Kidney (tissue), 14 donors: ENCODE results near the gene SLC7A6OS. TPM values are rescaled to one million over a fixed set of nuclear protein-coding genes. Genes with fewer than 3 reads are reported as not detected.

Experiments used
- DNase-seq, 5 donors: peaks; one replicate each; pipeline ENCODE4 v3.0.0-alpha.2; 2013 to 2020
- FAIRE-seq: peaks from 2 replicates; lab custom pipeline; 2012; peaks lifted over from hg19 to GRCh38; lab: Jason Lieb, UNC
- H3K27ac ChIP-seq, 2 donors: one replicate each; pipeline ENCODE4 v1.7.0; 2013; ENCODE audit warnings: low read depth in 2 of 2, low read length in 2 of 2, inconsistent platforms in 1 of 2
- H3K27me3 ChIP-seq: one replicate; pipeline ENCODE4 v1.7.1; 2013; ENCODE audit warnings: low read length, inconsistent platforms; ENCODE audit not compliant: control insufficient read depth, insufficient read depth
- H3K36me3 ChIP-seq, 3 donors: one replicate each; pipeline versions ENCODE4 v1.7.0 to v1.7.1; 2013; ENCODE audit warnings: low read length in 3 of 3, control low read depth in 1 of 3, inconsistent platforms in 1 of 3; ENCODE audit not compliant: insufficient read depth in 3 of 3, control insufficient read depth in 2 of 3
- H3K4me1 ChIP-seq, 3 donors: one replicate each; pipeline versions ENCODE4 v1.7.0 to v1.7.1; 2013; ENCODE audit warnings: low read length in 3 of 3, inconsistent platforms in 1 of 3, low read depth in 1 of 3; ENCODE audit not compliant: control insufficient read depth in 2 of 3, insufficient read depth in 2 of 3
- H3K4me3 ChIP-seq, 3 donors: one replicate each; pipeline versions ENCODE4 v1.7.0 to v1.8.1; 2013; ENCODE audit warnings: low read length in 3 of 3, control low read depth in 1 of 3, inconsistent platforms in 1 of 3
- H3K9ac ChIP-seq, 3 donors: one replicate each; pipeline versions ENCODE4 v1.7.0 to v1.7.1; 2013; ENCODE audit warnings: low read length in 3 of 3, control low read depth in 1 of 3, inconsistent platforms in 1 of 3
- H3K9me3 ChIP-seq, 3 donors: one replicate each; pipeline versions ENCODE4 v1.7.0 to v1.7.1; 2013; ENCODE audit warnings: low read length in 3 of 3, control low read depth in 1 of 3, inconsistent platforms in 1 of 3; ENCODE audit not compliant: control insufficient read depth in 2 of 3, insufficient read depth in 1 of 3
- CTCF ChIP-seq: IDR thresholded peaks from 3 replicates; pipeline ENCODE4 v1.5.1; 2012; ENCODE audit warnings: mild to moderate bottlenecking, moderate library complexity, borderline replicate concordance; ENCODE audit not compliant: insufficient read depth; ENCODE audit errors: extremely low read depth
- intact Hi-C: fragments of 100-400 bp; cut with DNase I; formaldehyde crosslinking; loops from one replicate; pipeline ENCODE4 v1.11.1; 2022
- polyA plus RNA-seq: library from polyadenylated mRNA; stranded (reverse); fragments of 350-450 nt; fragmentation: Illumina TruSeq; extraction: RNeasy Lipid Tissue Mini Kit (QIAGEN cat#74804); gene quantifications from one replicate; pipeline ENCODE4 v1.2.3, GENCODE V29; 2014; ENCODE audit warnings: low read depth, low replicate concordance; ENCODE audit not compliant: insufficient read depth
- total RNA-seq: library from RNA; stranded (reverse); fragmentation: NEBNext Ultra II Directional; extraction: Animal tissue kit (Norgen Biotek cat#: 25700); gene quantifications from one replicate; pipeline ENCODE4 v1.2.1, GENCODE V29; 2021
- donor health status: control.
- donor health status: control.
- donor health status: control.
- donor health status: control.
- donor health status: control.
- donor health status: DM: yes; HTN: yes; CAD: no.
- donor health status: Normal renal cell carcinoma (clear cell type).

The SLC7A6OS gene
- total and polyA plus RNA-seq, 2 donors from 2014 or later: 9.2 to 20.3 TPM

GRCh38 chr16:68356249-68356918, 45.6 kb upstream of the SLC7A6OS start:
- TF ChIP-seq CTCF: no peak
- Histone ChIP-seq H3K9ac (no peak overlapping the region), H3K4me3 (no peak overlapping the region), H3K36me3 (peaks cover 0 to 34% (median 27%) of the 10 kb centered on the region in 3 donors), H3K27me3 (no peaks in the 10 kb centered on the region), H3K27ac (no peak overlapping the region), H3K4me1 (peaks cover 0 to 3% (median 0%) of the 10 kb centered on the region in 3 donors), H3K9me3 (no peaks in the 10 kb centered on the region)
- FAIRE-seq (no peak), DNase-seq (peak in 1 of 5 donors; percentile 73)
- intact Hi-C loops: no loop called here

GRCh38 chr16:68355447-68356248, 44.9 kb upstream of the SLC7A6OS start:
- intact Hi-C loops: no loop called here
- Histone ChIP-seq H3K27me3 (no peaks in the 10 kb centered on the region), H3K9me3 (no peaks in the 10 kb centered on the region), H3K27ac (no peak overlapping the region), H3K4me3 (no peak overlapping the region), H3K4me1 (peaks cover 0 to 3% (median 0%) of the 10 kb centered on the region in 3 donors), H3K36me3 (peaks cover 0 to 35% (median 29%) of the 10 kb centered on the region in 3 donors), H3K9ac (no peak overlapping the region)
- TF ChIP-seq CTCF: no peak
- peak in 1 of 5 donors; percentile 55 for DNase-seq
- FAIRE-seq: no peak

- intact Hi-C loops: no loop called here
- no peak overlapping the region for H3K9ac ChIP-seq
- no peaks in the 10 kb centered on the region for H3K9me3 ChIP-seq
- H3K4me1 ChIP-seq: peaks cover 0 to 3% (median 0%) of the 10 kb centered on the region in 3 donors
- no peak overlapping the region for H3K27ac ChIP-seq
- no peak for TF ChIP-seq CTCF
- H3K36me3 ChIP-seq: peaks cover 0 to 43% (median 30%) of the 10 kb centered on the region in 3 donors
- no peaks in the 10 kb centered on the region for H3K27me3 ChIP-seq
- no peak overlapping the region for H3K4me3 ChIP-seq
- no peak for FAIRE-seq
- peak in 1 of 5 donors; percentile 46 for DNase-seq
Observed at GRCh38 chr16:68354816-68355215, 44.1 kb upstream of the SLC7A6OS start.
